ENCODE data around the gene SLIT1.
A peak's percentile ranks its signal among the peaks of the same experiment; 100 is the strongest.

SLIT1 gene

DNA sequence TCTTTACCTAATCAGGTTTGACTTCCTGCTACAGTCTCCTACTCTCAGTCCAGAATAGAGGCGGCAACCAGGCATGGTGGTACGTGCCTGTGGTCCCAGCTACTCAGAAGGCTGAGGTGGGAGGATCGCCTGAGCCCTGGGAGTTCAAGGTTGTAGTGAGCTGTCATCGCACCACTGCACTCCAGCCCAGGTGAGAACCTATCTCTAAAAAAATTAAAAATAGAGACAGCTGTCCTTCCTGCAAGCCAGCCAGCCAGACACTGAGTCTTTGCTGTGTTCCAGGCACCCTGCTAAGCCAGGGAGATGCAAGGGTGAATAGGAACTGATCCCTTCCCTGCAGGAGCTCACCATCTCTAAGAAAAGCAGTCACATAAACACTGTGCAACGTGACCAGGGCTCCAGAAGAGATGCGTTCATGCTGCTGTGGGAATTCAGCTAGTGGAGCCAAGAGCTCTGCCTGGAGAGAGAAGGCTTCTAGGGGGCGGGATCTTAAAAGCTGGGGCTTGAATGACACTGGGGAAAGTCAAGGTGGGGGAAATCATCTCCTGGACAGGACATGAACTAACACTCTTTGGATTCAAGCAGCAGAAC, 22.1 kb upstream of the SLIT1 start:
- H3K36me3 ChIP-seq (ENCODE audit: insufficient read depth, low read length) = no peaks in the 10 kb centered on the region
- TF ChIP-seq FOXP2 (optimal IDR thresholded peaks at IDR 0.05; ENCODE audit: control extremely low read depth, extremely low read length, insufficient read depth) (no peak), POLR2AphosphoS5 (IDR thresholded peaks at IDR 0.05; ENCODE audit: borderline replicate concordance, low read depth, low read length) (no peak), EZH2 (IDR thresholded peaks at IDR 0.05) (no peak)
- no peaks in the 10 kb centered on the region for H3K9me3 ChIP-seq (ENCODE audit: low read depth, low read length)
- no peak overlapping the region for H3K4me3 ChIP-seq
- H3K9ac ChIP-seq (ENCODE audit: insufficient read length) = no peak overlapping the region
- no peak for DNase-seq (ENCODE audit: low read depth, low spot score)
- no peak overlapping the region for H3K27ac ChIP-seq

DNA sequence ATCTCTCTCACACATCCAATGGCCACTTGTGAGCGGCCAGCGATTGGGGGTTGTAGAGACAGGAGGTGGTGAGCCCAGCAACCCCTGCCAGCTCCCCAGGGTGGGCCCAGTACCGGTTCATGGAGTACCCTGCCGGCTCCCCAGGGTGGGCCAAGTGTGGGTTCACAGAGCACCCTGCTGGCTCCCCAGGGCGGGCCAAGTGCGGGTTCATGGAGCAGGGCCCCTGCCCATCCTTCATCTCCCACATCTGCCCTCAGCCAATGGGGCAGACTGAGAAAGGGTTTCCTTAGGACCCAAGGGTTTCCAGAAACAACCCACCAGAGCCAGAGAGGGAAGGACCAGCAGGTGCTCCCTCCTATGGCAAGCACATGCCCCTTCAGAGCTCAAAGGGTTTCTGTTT, 21.4 kb upstream of the SLIT1 start:
- H3K9ac ChIP-seq (ENCODE audit: insufficient read length) = no peak overlapping the region
- H3K36me3 ChIP-seq (ENCODE audit: insufficient read depth, low read length) = no peaks in the 10 kb centered on the region
- H3K4me3 ChIP-seq = no peak overlapping the region
- H3K9me3 ChIP-seq (ENCODE audit: low read depth, low read length) = no peaks in the 10 kb centered on the region
- no peak overlapping the region for H3K27ac ChIP-seq
- TF ChIP-seq EZH2 (IDR thresholded peaks at IDR 0.05) = no peak
- no peak for TF ChIP-seq POLR2AphosphoS5 (IDR thresholded peaks at IDR 0.05; ENCODE audit: borderline replicate concordance, low read depth, low read length)
- no peak for TF ChIP-seq FOXP2 (optimal IDR thresholded peaks at IDR 0.05; ENCODE audit: control extremely low read depth, extremely low read length, insufficient read depth)
- no peak for DNase-seq (ENCODE audit: low read depth, low spot score)

DNA sequence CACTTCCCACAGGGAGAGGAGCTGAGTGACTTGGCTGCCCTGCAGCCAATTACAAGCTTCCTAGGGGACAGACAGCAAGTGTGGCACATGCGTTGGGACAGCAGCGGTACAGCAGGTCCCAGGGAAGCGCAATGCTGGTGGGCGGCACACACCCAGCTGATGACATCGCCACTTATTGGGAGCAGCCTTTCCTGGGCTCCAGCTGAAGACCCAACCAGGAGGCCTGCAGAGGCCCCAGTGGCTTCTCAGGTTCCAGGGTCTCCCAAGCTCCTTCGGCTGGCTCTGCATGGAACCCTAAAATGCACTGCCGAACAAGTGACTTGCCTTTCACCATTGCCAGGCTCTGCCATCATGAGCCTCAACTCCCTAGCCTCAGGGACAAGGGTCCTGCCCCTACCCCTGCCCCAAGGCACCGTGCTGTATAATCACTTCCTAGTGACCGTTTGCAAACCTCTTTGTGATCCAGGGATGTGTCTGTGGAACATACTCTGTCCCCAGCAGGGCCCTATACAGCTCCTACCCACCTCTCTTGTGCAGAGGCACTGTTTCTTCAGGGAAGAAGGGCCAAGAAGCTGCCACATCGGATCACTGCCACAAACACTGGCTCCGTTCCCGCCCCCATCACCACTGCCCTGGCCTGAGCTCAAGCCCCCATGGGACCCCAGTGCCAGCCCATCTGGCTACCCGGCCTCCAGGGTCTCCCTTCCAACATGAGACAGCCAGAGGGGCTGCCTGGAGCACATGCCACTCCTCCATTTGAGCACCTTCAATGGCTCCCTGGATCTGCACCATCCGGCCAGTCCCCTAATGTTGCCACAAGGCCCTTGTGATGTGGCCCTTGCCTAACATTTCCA, 19.3 kb upstream of the SLIT1 start:
- TF ChIP-seq POLR2AphosphoS5 (IDR thresholded peaks at IDR 0.05; ENCODE audit: borderline replicate concordance, low read depth, low read length) = no peak
- no peak for TF ChIP-seq FOXP2 (optimal IDR thresholded peaks at IDR 0.05; ENCODE audit: control extremely low read depth, extremely low read length, insufficient read depth)
- TF ChIP-seq EZH2 (IDR thresholded peaks at IDR 0.05) = no peak
- Histone ChIP-seq H3K9me3 (ENCODE audit: low read depth, low read length) (no peaks in the 10 kb centered on the region), H3K4me3 (no peak overlapping the region), H3K27ac (no peak overlapping the region), H3K9ac (ENCODE audit: insufficient read length) (no peak overlapping the region), H3K36me3 (ENCODE audit: insufficient read depth, low read length) (no peaks in the 10 kb centered on the region)
- DNase-seq (ENCODE audit: low read depth, low spot score) = no peak

DNA sequence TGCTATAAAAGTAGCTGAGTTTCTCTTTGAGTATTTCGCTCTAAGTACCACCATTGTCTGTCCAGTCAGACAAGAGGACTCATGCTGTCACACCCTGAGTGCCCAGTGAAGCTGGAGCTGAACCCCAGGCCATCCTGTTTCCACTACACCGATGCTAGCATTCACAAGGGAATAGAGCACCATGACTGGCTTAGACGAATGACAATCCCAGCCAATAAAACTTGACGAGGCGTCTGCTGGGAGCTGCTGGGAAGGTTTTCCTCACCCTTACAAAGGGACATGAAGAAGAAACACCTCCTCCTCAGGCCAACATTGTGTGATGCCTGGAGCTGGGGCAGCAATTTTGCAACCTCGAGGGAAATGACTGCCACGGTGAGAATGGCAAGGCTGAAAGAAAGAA, 17.5 kb upstream of the SLIT1 start:
- Histone ChIP-seq H3K36me3 (ENCODE audit: insufficient read depth, low read length) (no peaks in the 10 kb centered on the region), H3K9ac (ENCODE audit: insufficient read length) (no peak overlapping the region), H3K9me3 (ENCODE audit: low read depth, low read length) (no peaks in the 10 kb centered on the region), H3K4me3 (no peak overlapping the region), H3K27ac (no peak overlapping the region)
- TF ChIP-seq FOXP2 (optimal IDR thresholded peaks at IDR 0.05; ENCODE audit: control extremely low read depth, extremely low read length, insufficient read depth) (no peak), POLR2AphosphoS5 (IDR thresholded peaks at IDR 0.05; ENCODE audit: borderline replicate concordance, low read depth, low read length) (no peak), EZH2 (IDR thresholded peaks at IDR 0.05) (no peak)
- DNase-seq (ENCODE audit: low read depth, low spot score) = no peak

DNA sequence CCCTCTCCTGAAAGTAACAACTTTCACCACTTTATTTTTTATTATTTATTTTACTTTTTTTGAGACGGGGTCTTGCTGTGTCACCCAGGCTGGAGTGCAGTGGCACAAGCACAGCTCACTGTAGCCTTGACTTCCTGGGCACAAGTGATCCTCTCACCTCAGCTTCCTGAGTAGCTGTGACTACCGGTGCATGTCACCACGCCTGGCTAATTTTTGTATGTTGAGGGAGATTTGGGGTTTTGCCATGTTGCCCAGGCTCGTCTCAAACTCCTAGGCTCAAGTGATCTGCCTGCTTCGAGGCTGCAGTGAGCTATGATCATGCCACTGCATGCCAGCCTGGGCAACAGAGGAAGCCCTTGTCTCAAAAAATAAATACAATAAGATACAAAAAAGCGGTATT, 14.9 kb upstream of the SLIT1 start:
- TF ChIP-seq POLR2AphosphoS5 (IDR thresholded peaks at IDR 0.05; ENCODE audit: borderline replicate concordance, low read depth, low read length) = no peak
- TF ChIP-seq EZH2 (IDR thresholded peaks at IDR 0.05) = no peak
- no peak for TF ChIP-seq FOXP2 (optimal IDR thresholded peaks at IDR 0.05; ENCODE audit: control extremely low read depth, extremely low read length, insufficient read depth)
- Histone ChIP-seq H3K4me3 (no peak overlapping the region), H3K27ac (no peak overlapping the region), H3K9ac (ENCODE audit: insufficient read length) (no peak overlapping the region), H3K9me3 (ENCODE audit: low read depth, low read length) (no peaks in the 10 kb centered on the region), H3K36me3 (ENCODE audit: insufficient read depth, low read length) (no peaks in the 10 kb centered on the region)
- no peak for DNase-seq (ENCODE audit: low read depth, low spot score)

DNA sequence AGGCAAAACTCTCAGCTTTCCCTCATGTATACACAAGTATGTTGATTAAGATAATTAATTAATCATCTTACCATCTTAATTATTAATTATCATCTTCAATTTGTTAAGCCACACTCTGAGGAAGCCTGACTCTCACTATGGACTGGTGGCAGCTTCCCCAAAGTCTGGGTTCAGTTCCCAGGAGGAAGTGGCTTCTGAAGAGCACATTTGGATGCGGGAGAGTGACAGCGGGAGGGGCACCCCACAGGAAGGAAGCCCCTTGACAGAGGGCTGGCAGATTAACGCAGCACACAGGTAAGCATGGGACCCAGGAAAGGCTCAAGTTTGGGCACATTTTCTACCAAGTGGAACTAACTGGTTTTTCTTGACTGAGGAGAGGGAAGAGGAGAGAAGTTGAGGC, 13.4 kb upstream of the SLIT1 start:
- no peaks in the 10 kb centered on the region for H3K36me3 ChIP-seq (ENCODE audit: insufficient read depth, low read length)
- H3K4me3 ChIP-seq = no peak overlapping the region
- H3K27ac ChIP-seq = no peak overlapping the region
- DNase-seq (ENCODE audit: low read depth, low spot score) = no peak
- H3K9me3 ChIP-seq (ENCODE audit: low read depth, low read length) = no peaks in the 10 kb centered on the region
- H3K9ac ChIP-seq (ENCODE audit: insufficient read length) = no peak overlapping the region
- TF ChIP-seq EZH2 (IDR thresholded peaks at IDR 0.05) (no peak), POLR2AphosphoS5 (IDR thresholded peaks at IDR 0.05; ENCODE audit: borderline replicate concordance, low read depth, low read length) (no peak), FOXP2 (optimal IDR thresholded peaks at IDR 0.05; ENCODE audit: control extremely low read depth, extremely low read length, insufficient read depth) (no peak)

DNA sequence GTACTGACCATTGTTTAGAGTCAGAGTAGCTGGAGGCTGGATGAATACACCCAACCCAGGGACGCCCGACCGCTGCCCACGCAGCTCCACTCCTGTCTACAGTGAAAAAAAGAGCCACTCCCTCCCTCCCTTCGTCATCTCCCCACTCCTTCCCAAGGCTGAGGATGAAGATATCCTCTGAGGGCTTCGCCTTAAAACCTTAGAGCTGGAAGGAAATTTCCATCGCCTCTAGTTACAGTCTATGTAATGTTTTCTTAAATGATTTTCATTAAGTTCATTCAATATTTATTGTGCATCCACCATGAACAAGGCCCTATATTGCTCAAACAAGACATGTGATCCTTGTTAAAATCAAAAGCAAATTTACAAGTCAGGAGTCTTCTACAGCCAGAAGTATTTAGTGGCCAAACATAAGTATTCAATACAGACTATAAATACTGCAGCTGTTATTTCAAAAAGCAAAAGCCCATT, 11.3 kb upstream of the SLIT1 start:
- no peak overlapping the region for H3K4me3 ChIP-seq
- DNase-seq (ENCODE audit: low read depth, low spot score) = no peak
- no peak overlapping the region for H3K27ac ChIP-seq
- TF ChIP-seq POLR2AphosphoS5 (IDR thresholded peaks at IDR 0.05; ENCODE audit: borderline replicate concordance, low read depth, low read length) (no peak), EZH2 (IDR thresholded peaks at IDR 0.05) (no peak), FOXP2 (optimal IDR thresholded peaks at IDR 0.05; ENCODE audit: control extremely low read depth, extremely low read length, insufficient read depth) (no peak)
- H3K36me3 ChIP-seq (ENCODE audit: insufficient read depth, low read length) = no peaks in the 10 kb centered on the region
- H3K9me3 ChIP-seq (ENCODE audit: low read depth, low read length) = no peaks in the 10 kb centered on the region
- no peak overlapping the region for H3K9ac ChIP-seq (ENCODE audit: insufficient read length)

DNA sequence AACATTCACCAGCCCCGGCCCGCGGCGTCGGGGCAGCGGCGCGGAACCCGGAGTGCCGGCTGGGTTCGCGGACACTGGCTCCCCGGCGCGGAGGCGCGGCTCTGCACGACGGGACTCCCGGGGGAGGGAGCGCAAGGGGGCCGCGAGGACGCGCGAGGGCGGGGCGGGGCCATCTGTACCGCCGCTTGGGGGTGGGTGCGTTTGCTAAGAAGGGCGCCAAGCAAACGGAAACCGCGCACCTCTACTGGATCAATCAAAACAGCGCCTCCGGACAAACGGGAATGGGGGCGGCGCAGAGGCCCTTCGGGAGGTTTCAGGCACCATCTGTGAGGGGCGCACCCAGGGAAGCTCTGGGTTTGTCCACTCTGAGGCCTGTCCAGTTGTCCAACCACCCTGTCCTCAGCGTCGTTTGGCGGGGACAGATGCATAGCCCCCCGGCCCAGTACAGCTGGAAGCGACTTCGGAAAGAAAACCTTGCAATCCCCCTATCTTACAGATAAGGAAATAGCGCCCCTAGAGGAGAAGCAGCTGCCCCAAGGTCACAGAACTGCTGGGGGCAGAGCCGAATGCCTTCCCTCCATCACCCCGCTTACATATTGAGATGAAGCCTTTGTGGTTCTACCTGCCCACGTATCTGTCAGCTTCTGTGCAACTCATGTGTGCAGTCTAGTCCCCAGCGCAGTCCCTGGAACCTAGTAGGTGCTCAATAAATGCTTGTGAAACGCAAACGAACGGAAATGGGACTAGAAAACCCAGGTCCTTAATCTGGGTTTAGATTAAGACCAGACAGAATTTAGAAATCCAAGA, 10.7 kb upstream of the SLIT1 start:
- Histone ChIP-seq H3K4me3 (peak overlapping the region; percentile 74), H3K9me3 (ENCODE audit: low read depth, low read length) (no peaks in the 10 kb centered on the region), H3K36me3 (ENCODE audit: insufficient read depth, low read length) (no peaks in the 10 kb centered on the region), H3K27ac (no peak overlapping the region), H3K9ac (ENCODE audit: insufficient read length) (no peak overlapping the region)
- DNase-seq (ENCODE audit: low read depth, low spot score) = peak; percentile 3
- TF ChIP-seq FOXP2 (optimal IDR thresholded peaks at IDR 0.05; ENCODE audit: control extremely low read depth, extremely low read length, insufficient read depth) = no peak
- TF ChIP-seq EZH2 (IDR thresholded peaks at IDR 0.05) = no peak
- TF ChIP-seq POLR2AphosphoS5 (IDR thresholded peaks at IDR 0.05; ENCODE audit: borderline replicate concordance, low read depth, low read length) = no peak

All from SK-N-MC (cell line).